WERI-Rb-1 (cell line): Measurements from ENCODE around the gene ATM.

Experiments used
- DNase-seq: peaks from one replicate; pipeline ENCODE4 v3.0.0-alpha.2; 2020
- H3K27ac ChIP-seq: fragments of 250-450 bp; sonication (Bioruptor Pico); 2 replicates; pipeline ENCODE4 v1.5.1; 2020; ENCODE audit warnings: mild to moderate bottlenecking, moderate library complexity
- H3K27me3 ChIP-seq: fragments of 250-450 bp; sonication (Bioruptor Pico); 2 replicates; pipeline ENCODE4 v1.5.1; 2021; ENCODE audit warnings: mild to moderate bottlenecking, low read depth, moderate library complexity; ENCODE audit not compliant: insufficient read depth, severe bottlenecking
- H3K36me3 ChIP-seq: fragments of 250-450 bp; sonication (Bioruptor Pico); 2 replicates; pipeline ENCODE4 v1.5.1; 2020; ENCODE audit warnings: mild to moderate bottlenecking, moderate library complexity
- H3K4me3 ChIP-seq: 2 replicates; pipeline ENCODE4 v1.5.1; 2011; ENCODE audit warnings: low read depth, mild to moderate bottlenecking, control low read depth, low read length
- H3K9me3 ChIP-seq: fragments of 250-450 bp; sonication (Bioruptor Pico); 2 replicates; pipeline ENCODE4 v1.5.1; 2021; ENCODE audit warnings: mild to moderate bottlenecking, moderate library complexity; ENCODE audit not compliant: severe bottlenecking
- TF ChIP-seq, protein P1 (sequence below): IDR thresholded peaks from 2 replicates; pipeline ENCODE4 v1.5.1; 2011; ENCODE audit warnings: low read depth, mild to moderate bottlenecking, control low read depth, inconsistent platforms, low read length

Gene ATM

DNA sequence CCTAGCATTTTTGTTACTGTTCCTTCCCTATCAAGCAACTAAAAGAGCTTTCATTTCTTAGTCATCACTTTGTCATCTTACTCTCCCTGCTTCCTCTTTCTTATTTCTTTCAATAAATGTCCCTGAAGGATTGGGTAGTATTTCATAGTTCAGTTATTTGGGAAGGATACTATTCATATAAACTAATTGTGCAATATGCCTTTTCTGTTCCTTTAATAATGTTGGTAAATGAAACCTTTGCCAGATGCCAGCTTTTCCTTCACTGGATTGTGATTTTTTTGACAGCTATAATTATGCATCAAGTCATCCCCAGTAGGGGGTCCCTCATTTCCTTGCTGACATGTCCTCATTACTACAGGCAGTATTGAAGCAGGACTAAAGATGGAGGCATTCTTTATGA lies 101.7 kb downstream of the ATM start:
- H3K27me3 ChIP-seq, result no peaks in the 10 kb centered on the region
- TF ChIP-seq, protein P1, sequence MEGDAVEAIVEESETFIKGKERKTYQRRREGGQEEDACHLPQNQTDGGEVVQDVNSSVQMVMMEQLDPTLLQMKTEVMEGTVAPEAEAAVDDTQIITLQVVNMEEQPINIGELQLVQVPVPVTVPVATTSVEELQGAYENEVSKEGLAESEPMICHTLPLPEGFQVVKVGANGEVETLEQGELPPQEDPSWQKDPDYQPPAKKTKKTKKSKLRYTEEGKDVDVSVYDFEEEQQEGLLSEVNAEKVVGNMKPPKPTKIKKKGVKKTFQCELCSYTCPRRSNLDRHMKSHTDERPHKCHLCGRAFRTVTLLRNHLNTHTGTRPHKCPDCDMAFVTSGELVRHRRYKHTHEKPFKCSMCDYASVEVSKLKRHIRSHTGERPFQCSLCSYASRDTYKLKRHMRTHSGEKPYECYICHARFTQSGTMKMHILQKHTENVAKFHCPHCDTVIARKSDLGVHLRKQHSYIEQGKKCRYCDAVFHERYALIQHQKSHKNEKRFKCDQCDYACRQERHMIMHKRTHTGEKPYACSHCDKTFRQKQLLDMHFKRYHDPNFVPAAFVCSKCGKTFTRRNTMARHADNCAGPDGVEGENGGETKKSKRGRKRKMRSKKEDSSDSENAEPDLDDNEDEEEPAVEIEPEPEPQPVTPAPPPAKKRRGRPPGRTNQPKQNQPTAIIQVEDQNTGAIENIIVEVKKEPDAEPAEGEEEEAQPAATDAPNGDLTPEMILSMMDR, result no peak
- H3K4me3 ChIP-seq, result no peak overlapping the region
- no peaks in the 10 kb centered on the region for H3K9me3 ChIP-seq
- no peak for DNase-seq
- peaks cover 57% of the 10 kb centered on the region for H3K36me3 ChIP-seq
- H3K27ac ChIP-seq, result no peak overlapping the region

DNA sequence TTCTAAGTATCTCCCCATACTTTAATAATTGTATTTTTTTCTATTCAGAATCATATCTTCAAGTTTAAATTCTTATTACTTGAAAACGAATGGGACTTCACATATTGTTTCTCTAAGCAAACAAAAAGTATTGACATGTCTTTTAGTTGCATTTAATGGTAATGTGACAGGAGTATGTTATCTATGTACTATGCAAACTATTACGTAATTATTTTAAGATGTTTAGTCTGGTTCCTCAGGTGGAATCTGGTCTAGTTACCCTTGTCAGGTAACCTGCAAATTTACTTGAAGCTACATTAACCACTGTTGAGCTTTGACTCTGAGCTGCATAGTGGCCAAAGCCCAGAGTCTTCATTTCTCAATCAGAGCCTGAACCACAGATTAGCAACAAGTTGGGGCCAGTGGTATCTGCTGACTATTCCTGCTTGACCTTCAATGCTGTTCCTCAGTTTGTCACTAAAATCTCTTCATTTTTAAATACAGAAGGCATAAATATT lies 110.6 kb downstream of the ATM start:
- TF ChIP-seq, protein P1, result no peak
- peaks cover 51% of the 10 kb centered on the region for H3K36me3 ChIP-seq
- H3K27me3 ChIP-seq, result no peaks in the 10 kb centered on the region
- H3K27ac ChIP-seq, result no peak overlapping the region
- H3K9me3 ChIP-seq, result no peaks in the 10 kb centered on the region
- no peak for DNase-seq
- no peak overlapping the region for H3K4me3 ChIP-seq

DNA sequence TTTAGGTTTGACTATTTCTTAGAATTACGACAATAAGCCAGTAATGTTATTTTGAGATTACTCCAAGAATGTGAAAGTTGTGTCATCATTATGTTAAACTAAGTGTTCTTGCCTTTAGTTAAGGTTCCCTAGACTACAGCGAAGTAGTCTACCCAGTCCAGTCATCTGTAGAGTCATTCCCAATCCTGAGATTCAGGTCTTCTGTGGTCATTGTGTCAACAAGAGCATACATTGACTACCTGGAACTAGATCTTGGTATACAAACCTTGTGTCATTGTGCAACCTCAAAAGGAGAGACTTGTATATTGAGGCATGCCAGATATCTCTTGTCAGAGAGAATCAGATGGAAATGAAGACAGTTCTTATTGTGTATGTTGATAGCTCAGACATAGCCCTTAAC lies 115.9 kb downstream of the ATM start:
- TF ChIP-seq, protein P1, result no peak
- Histone ChIP-seq H3K27ac (no peak overlapping the region), H3K9me3 (no peaks in the 10 kb centered on the region), H3K27me3 (no peaks in the 10 kb centered on the region), H3K36me3 (peaks cover 27% of the 10 kb centered on the region), H3K4me3 (no peak overlapping the region)
- no peak for DNase-seq

DNA sequence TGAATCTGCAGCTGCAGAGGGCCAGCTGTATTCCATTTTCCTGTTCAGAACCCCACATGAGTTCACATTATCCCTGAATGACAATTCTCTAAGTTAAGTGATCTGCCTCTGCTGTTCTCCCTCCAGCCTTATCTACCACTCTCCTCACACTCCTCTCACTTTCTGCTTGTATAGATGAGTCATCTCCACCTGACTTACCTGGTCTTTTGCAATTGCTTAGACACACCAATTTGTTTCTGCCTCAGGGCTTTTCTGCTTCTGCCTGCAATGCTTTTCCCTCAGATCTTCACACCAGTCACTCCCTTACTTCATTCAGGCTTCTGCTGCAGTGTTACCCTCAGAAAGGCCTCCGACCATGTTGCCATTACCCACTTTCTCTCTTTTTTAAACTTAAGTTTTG lies 118.1 kb downstream of the ATM start:
- Histone ChIP-seq H3K9me3 (no peaks in the 10 kb centered on the region), H3K36me3 (peaks cover 14% of the 10 kb centered on the region), H3K4me3 (no peak overlapping the region), H3K27ac (no peak overlapping the region), H3K27me3 (no peaks in the 10 kb centered on the region)
- TF ChIP-seq, protein P1, result no peak
- DNase-seq, result no peak

DNA sequence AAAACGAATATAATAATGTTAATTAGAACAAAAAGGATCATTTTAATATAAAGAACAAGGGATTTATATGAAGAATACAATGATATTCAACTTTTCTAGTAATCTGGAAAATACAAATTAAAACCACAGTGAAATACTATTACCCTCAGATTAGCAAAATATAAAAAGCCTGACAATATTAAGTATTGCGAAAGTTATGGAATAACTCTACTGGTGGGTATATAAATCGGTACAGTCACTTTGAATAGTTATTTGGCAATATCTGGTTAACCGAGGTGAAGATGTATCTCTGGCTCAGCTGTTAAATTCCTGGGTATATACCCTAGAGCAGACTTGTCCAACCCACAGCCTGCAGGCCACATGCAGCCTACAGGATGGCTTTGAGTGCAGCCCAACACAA lies 118.8 kb downstream of the ATM start:
- H3K9me3 ChIP-seq, result no peaks in the 10 kb centered on the region
- no peak for DNase-seq
- no peaks in the 10 kb centered on the region for H3K27me3 ChIP-seq
- TF ChIP-seq, protein P1, result no peak
- no peak overlapping the region for H3K4me3 ChIP-seq
- H3K36me3 ChIP-seq, result peaks cover 8% of the 10 kb centered on the region; the same call in 1 of the 2 replicates
- no peak overlapping the region for H3K27ac ChIP-seq

DNA sequence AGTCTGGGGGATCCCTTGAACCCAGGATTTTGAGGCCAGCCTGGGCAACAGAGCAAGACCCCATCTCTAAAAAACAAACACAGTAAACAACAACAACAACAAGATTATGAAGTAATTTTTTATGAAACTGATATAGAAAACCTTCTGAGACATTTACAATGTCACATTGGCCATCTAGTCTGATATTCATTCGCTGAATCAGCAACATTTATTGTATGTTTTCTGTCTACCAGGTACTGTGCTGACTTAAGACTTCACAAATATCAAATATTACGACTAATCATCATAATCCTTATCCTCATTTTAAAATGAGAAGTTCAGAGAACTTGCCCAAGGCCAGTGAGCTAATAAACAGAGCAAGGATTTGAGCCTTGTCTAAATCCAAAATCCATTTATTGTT lies 120.8 kb downstream of the ATM start:
- TF ChIP-seq, protein P1, result no peak
- Histone ChIP-seq H3K36me3 (peaks cover 3% of the 10 kb centered on the region), H3K27me3 (no peaks in the 10 kb centered on the region), H3K9me3 (no peaks in the 10 kb centered on the region), H3K27ac (no peak overlapping the region), H3K4me3 (no peak overlapping the region)
- DNase-seq, result no peak
